RKO (cell line): ENCODE measurements around the gene ZNF554.
"Not testable (repeated sequence)": the region's sequence is repeated elsewhere in the genome, so short reads cannot be mapped to it uniquely, and the experiment has no call there.

Experiments used
- DNase-seq: peaks from one replicate; pipeline ENCODE4 v3.0.0-alpha.2; 2016; ENCODE audit warnings: low spot score

The ZNF554 gene

GRCh38 chr19:2790557-2791271, 29.0 kb upstream of the ZNF554 start:
- no peak for DNase-seq

- no peak for DNase-seq
Observed at GRCh38 chr19:2791440-2791839, 28.2 kb upstream of the ZNF554 start.

GRCh38 chr19:2791876-2792275, 27.8 kb upstream of the ZNF554 start:
- DNase-seq = no peak

- not testable (repeated sequence) for DNase-seq
Observed at GRCh38 chr19:2792666-2793065, 27.0 kb upstream of the ZNF554 start.

- DNase-seq = no peak
Observed at GRCh38 chr19:2793126-2793525, 26.5 kb upstream of the ZNF554 start.

GRCh38 chr19:2793577-2793976, 26.1 kb upstream of the ZNF554 start:
- no peak for DNase-seq

- no peak for DNase-seq
Observed at GRCh38 chr19:2795827-2796658, 23.6 kb upstream of the ZNF554 start.

GRCh38 chr19:2796659-2797266, 22.9 kb upstream of the ZNF554 start:
- no peak for DNase-seq

GRCh38 chr19:2797280-2797679, 22.4 kb upstream of the ZNF554 start:
- DNase-seq = no peak

GRCh38 chr19:2798158-2798685, 21.4 kb upstream of the ZNF554 start:
- DNase-seq = no peak

GRCh38 chr19:2798733-2799132, 20.9 kb upstream of the ZNF554 start:
- DNase-seq = peak; percentile 46

GRCh38 chr19:2799273-2800020, 20.2 kb upstream of the ZNF554 start:
- no peak for DNase-seq

GRCh38 chr19:2800506-2800905, 19.2 kb upstream of the ZNF554 start:
- DNase-seq = no peak

GRCh38 chr19:2802826-2803225, 16.8 kb upstream of the ZNF554 start:
- DNase-seq = no peak

- DNase-seq = no peak
Observed at GRCh38 chr19:2803486-2804155, 16.0 kb upstream of the ZNF554 start.

GRCh38 chr19:2804156-2805004, 15.3 kb upstream of the ZNF554 start:
- no peak for DNase-seq

GRCh38 chr19:2805261-2805900, 14.3 kb upstream of the ZNF554 start:
- no peak for DNase-seq

GRCh38 chr19:2805991-2806649, 13.5 kb upstream of the ZNF554 start:
- no peak for DNase-seq

- DNase-seq = no peak
Observed at GRCh38 chr19:2806736-2807378, 12.8 kb upstream of the ZNF554 start.
